ENCODE data around the gene OVOL2. TPM values are rescaled to one million over a fixed set of nuclear protein-coding genes. Genes with fewer than 3 reads are reported as not detected.

The OVOL2 gene
- total and polyA plus RNA-seq, 10 of the 15 experiments (the other 5 are each of a cell fraction or from before 2014, with no cell fraction given) = not detected

- no peak for TF ChIP-seq BCLAF1 (IDR thresholded peaks at IDR 0.05)
- no peak for TF ChIP-seq JUND (IDR thresholded peaks at IDR 0.05; ENCODE audit: low read depth, low read length)
- no peak for TF ChIP-seq IKZF1 (conservative IDR thresholded peaks at IDR 0.05)
- no peak for TF ChIP-seq RFX5 (IDR thresholded peaks at IDR 0.05; ENCODE audit: low read depth, low read length)
Measured at GRCh38 chr20:18001131-18001921, 56.4 kb downstream of the OVOL2 start (continued).

- intact Hi-C loops (cut with micrococcal nuclease; ENCODE audit: unreplicated experiment) = loop anchor here (5.0 kb wide), 1 partner anchor 492 kb away; no protein-coding TSS in a partner anchor
Measured at GRCh38 chr20:17999566-17999965, 58.1 kb downstream of the OVOL2 start.

More at GRCh38 chr20:17999566-17999965, 58.1 kb downstream of the OVOL2 start:
- DNase-seq (ENCODE audit: low read depth, low spot score) = no peak
- TF ChIP-seq, protein P1, sequence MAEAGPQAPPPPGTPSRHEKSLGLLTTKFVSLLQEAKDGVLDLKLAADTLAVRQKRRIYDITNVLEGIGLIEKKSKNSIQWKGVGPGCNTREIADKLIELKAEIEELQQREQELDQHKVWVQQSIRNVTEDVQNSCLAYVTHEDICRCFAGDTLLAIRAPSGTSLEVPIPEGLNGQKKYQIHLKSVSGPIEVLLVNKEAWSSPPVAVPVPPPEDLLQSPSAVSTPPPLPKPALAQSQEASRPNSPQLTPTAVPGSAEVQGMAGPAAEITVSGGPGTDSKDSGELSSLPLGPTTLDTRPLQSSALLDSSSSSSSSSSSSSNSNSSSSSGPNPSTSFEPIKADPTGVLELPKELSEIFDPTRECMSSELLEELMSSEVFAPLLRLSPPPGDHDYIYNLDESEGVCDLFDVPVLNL (IDR thresholded peaks at IDR 0.05; ENCODE audit: low read depth, low read length) = no peak
- no peak for TF ChIP-seq WRNIP1 (IDR thresholded peaks at IDR 0.05; ENCODE audit: borderline replicate concordance, low read depth, low read length)
- TF ChIP-seq FOXM1 (IDR thresholded peaks at IDR 0.05; ENCODE audit: low read depth, low read length) = no peak
- TF ChIP-seq, protein P2, sequence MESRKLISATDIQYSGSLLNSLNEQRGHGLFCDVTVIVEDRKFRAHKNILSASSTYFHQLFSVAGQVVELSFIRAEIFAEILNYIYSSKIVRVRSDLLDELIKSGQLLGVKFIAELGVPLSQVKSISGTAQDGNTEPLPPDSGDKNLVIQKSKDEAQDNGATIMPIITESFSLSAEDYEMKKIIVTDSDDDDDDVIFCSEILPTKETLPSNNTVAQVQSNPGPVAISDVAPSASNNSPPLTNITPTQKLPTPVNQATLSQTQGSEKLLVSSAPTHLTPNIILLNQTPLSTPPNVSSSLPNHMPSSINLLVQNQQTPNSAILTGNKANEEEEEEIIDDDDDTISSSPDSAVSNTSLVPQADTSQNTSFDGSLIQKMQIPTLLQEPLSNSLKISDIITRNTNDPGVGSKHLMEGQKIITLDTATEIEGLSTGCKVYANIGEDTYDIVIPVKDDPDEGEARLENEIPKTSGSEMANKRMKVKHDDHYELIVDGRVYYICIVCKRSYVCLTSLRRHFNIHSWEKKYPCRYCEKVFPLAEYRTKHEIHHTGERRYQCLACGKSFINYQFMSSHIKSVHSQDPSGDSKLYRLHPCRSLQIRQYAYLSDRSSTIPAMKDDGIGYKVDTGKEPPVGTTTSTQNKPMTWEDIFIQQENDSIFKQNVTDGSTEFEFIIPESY (IDR thresholded peaks at IDR 0.05) = no peak
- TF ChIP-seq CBX3 (IDR thresholded peaks at IDR 0.05; ENCODE audit: borderline replicate concordance, low read depth) = no peak
- no peak for TF ChIP-seq HDAC2 (IDR thresholded peaks at IDR 0.05)
- TF ChIP-seq POU2F2 (IDR thresholded peaks at IDR 0.05; ENCODE audit: borderline replicate concordance, low read depth, low read length) = no peak
- TF ChIP-seq POLR2AphosphoS2 (IDR thresholded peaks at IDR 0.05; ENCODE audit: low read depth, low read length) = no peak
- Histone ChIP-seq H3K27me3 (replicated peaks in 1 of 2; ENCODE audit: control insufficient read depth in 2 of 2, insufficient read depth in 2 of 2, low read length in 1 of 2) (no peaks in the 10 kb centered on the region), H3K27ac (ENCODE audit: control insufficient read depth, insufficient read depth) (no peak overlapping the region), H3K4me2 (ENCODE audit: control insufficient read depth, insufficient read depth) (no peak overlapping the region), H2AFZ (ENCODE audit: control insufficient read depth, low read depth, low read length) (no peak overlapping the region), H4K20me1 (ENCODE audit: control insufficient read depth, insufficient read depth) (no peaks in the 10 kb centered on the region), H3K4me3 (no peak overlapping the region), H3K36me3 (ENCODE audit: control insufficient read depth in 2 of 2, insufficient read depth in 2 of 2, low read length in 1 of 2) (no peaks in the 10 kb centered on the region), H3K9me3 (replicated peaks; ENCODE audit: control insufficient read depth, insufficient read depth, low read length) (no peaks in the 10 kb centered on the region), H3K4me1 (ENCODE audit: control insufficient read depth, insufficient read depth, low read length) (peaks cover 19% of the 10 kb centered on the region), H3K9ac (ENCODE audit: control insufficient read depth, insufficient read depth, low read length) (no peak overlapping the region), H3K79me2 (ENCODE audit: control insufficient read depth, insufficient read depth, low read length) (no peaks in the 10 kb centered on the region)
- ChIA-PET POLR2A (no interaction called here), SMC1A (ENCODE audit: uncharacterized antibody, unreplicated experiment) (interaction anchor here (1.0 to 2.6 kb wide), 3 partner anchors 41 to 104 kb away, joined by 4 to 5 read pairs (median 4); no protein-coding TSS in a partner anchor), RAD21 (ENCODE audit: unreplicated experiment) (interaction anchor here (0.7 to 2.0 kb wide), 5 partner anchors 16 to 317 kb away, joined by 3 to 5 read pairs (median 3); partner anchors contain the start of gene RRBP1), CTCF (interaction anchor here (0.6 to 7.3 kb wide), 6 partner anchors 12 to 348 kb away, joined by 3 to 45 read pairs (median 5); no protein-coding TSS in a partner anchor)
- ATAC-seq = no peak
- BruUV-seq (replicated peaks) = no TSS peak
- in situ Hi-C loops (cut with MboI) = loop anchor here (5.0 kb wide), 1 partner anchor 462 kb away; no protein-coding TSS in a partner anchor
- WGBS (ENCODE audit: insufficient coverage, insufficient replicate concordance, low lambda C conversion rate, missing lambda C conversion rate) = 45% methylated on average over 4 of the region's 4 CpGs
- no peak for FAIRE-seq
